Tibial nerve (tissue), 4 donors: Measurements from ENCODE around the gene ANAPC5.

ENCODE experiments used
- CTCF ChIP-seq, 5 experiments: fragments of 200-600 bp in 3 of 5; fragments of 450-650 bp in 2 of 5; sonication (generic) in 3 of 5; IDR thresholded peaks; one replicate each; pipeline ENCODE4 v1.5.1; 2016 to 2019; ENCODE audit warnings: antibody characterized with exemption in 5 of 5, mild to moderate bottlenecking in 3 of 5, moderate library complexity in 2 of 5
- EP300 ChIP-seq, 2 donors: sonication (generic); formaldehyde crosslinking; IDR thresholded peaks; one replicate each; pipeline ENCODE4 v1.6.1; 2017; ENCODE audit warnings: antibody characterized with exemption in 2 of 2, mild to moderate bottlenecking in 1 of 2
- POLR2A ChIP-seq, 2 donors: fragments of 450-650 bp; IDR thresholded peaks; one replicate each; pipeline ENCODE4 v1.6.1; 2017; ENCODE audit warnings: antibody characterized with exemption in 2 of 2, mild to moderate bottlenecking in 2 of 2, moderate library complexity in 2 of 2

- TF ChIP-seq CTCF (IDR thresholded peaks at IDR 0.05) (no peak), EP300 (IDR thresholded peaks at IDR 0.05) (no peak), POLR2A (IDR thresholded peaks at IDR 0.05) (no peak)
Observed at GRCh38 chr12:121273364-121273896, 78.8 kb downstream of the ANAPC5 start.
